Measurements from ENCODE around the gene ABCC3.

The ABCC3 gene

DNA sequence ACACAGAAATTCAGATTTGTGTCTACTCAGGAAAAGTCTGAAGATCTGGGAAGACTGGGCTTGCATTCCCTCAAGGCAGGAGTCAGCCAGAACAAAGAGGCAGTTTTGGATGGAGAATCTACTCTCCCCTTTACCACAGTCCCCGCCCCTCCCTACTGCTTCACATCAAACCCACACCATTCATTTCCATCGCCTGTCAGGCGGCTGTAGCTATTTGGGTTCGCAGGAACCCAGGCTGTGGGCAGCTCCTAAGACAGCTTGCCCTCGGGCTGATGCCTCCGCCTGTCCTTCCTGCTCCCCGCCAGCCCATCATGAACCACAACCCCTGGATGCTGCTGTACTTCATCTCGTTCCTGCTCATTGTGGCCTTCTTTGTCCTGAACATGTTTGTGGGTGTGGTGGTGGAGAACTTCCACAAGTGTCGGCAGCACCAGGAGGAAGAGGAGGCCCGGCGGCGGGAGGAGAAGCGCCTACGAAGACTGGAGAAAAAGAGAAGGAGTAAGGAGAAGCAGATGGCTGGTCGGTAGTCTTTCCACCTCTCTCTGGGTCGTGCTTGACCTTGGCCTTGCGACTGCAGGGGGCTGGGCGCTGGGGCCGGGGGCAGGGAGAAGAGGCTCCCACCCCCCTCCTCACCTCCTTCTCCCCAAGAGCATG lies 27.0 kb upstream of the ABCC3 start:
- H3K4me3 ChIP-seq (ENCODE audit: low read depth, low read length) = no peak overlapping the region
- TF ChIP-seq, protein P1, sequence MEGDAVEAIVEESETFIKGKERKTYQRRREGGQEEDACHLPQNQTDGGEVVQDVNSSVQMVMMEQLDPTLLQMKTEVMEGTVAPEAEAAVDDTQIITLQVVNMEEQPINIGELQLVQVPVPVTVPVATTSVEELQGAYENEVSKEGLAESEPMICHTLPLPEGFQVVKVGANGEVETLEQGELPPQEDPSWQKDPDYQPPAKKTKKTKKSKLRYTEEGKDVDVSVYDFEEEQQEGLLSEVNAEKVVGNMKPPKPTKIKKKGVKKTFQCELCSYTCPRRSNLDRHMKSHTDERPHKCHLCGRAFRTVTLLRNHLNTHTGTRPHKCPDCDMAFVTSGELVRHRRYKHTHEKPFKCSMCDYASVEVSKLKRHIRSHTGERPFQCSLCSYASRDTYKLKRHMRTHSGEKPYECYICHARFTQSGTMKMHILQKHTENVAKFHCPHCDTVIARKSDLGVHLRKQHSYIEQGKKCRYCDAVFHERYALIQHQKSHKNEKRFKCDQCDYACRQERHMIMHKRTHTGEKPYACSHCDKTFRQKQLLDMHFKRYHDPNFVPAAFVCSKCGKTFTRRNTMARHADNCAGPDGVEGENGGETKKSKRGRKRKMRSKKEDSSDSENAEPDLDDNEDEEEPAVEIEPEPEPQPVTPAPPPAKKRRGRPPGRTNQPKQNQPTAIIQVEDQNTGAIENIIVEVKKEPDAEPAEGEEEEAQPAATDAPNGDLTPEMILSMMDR (IDR thresholded peaks at IDR 0.05; ENCODE audit: borderline replicate concordance, insufficient read depth, low read depth, low read length) = no peak

DNA sequence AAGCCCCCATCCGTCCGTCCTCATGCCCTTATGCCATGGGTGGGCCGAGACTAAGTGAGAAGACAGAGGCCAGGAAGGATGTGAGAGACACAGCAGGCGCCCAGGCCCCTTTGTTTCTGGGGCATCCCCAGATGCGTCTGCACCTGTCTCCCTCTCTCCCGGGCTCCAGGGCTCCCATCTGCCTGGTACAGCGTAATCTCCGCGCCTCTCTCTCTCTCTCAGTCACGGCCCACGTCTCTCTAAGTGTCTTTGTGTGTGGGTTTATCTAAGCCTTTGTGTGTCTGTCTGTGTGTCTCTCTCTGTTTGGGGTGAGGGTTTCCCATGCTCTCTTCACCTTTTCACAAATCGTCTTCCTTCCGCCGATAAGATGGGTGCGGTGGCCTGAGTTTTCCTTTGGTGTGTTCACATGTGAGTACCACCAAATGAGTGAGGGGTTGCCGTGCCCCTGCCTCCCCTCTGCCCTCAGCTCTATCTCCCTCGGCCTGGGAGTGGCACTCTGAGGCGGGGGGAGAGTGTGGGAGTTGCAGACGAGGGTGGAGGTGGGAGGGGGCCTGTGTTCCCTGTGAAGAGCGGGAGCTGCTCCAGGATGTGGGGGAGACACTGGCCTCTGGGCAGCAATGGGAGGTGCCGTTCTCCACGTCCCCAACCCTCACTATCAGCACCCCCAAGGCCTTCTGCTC lies 25.8 kb upstream of the ABCC3 start:
- TF ChIP-seq, protein P1 (IDR thresholded peaks at IDR 0.05; ENCODE audit: borderline replicate concordance, insufficient read depth, low read depth, low read length) = no peak
- H3K4me3 ChIP-seq (ENCODE audit: low read depth, low read length) = no peak overlapping the region

DNA sequence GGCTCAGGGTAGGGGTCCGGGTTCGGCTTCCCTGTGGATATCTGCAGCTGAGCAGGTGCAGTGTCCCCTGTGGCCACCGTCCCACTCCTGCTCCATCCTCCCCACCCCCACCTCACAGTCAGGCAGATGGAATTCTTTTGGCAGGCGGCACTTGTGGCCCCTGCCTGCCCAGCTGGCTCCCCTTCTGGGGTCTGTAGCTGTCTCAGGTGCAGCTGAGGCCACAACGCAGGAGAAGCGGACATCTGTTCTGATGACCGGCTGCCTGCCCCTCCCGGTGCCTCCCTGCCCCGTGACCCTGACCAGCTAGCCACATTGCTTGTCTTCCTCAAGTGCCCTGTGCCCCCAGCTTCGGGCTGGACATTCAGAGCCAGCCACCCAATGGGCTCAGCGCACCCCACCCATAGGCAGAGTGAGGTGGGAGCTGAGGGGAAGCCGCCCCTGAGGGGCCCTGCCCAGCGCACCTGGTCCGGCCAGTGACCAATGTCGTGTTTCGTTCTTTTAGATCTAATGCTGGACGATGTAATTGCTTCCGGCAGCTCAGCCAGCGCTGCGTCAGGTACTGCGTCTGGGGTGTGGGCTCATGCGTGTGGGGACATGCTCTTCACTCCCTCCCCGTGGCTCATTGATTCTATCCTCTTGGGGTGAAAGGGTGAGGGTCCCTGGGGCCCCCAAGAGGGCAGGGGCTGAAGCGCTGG lies 25.2 kb upstream of the ABCC3 start:
- H3K4me3 ChIP-seq (ENCODE audit: low read depth, low read length) = no peak overlapping the region
- TF ChIP-seq, protein P1 (IDR thresholded peaks at IDR 0.05; ENCODE audit: borderline replicate concordance, insufficient read depth, low read depth, low read length) = no peak

DNA sequence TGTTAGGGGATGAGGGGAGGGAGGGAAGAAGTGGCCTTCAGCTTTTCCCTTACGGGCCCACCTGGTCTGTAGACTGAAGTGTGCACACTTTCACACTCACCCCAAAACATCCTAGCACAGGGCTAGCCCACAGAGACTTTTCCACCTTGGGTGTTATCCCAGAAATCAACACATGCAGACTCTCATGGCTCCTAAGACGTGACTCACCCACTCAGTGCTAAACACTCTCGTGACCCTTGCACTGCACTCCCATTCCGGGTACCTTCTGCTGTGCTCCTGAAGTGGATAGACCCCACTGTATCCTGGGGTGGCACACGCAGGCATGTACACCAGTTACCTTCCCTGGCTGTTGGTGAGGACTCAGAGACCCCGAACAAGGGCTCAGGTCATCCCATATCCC lies 23.0 kb upstream of the ABCC3 start:
- TF ChIP-seq, protein P1 (IDR thresholded peaks at IDR 0.05; ENCODE audit: borderline replicate concordance, insufficient read depth, low read depth, low read length) = no peak
- H3K4me3 ChIP-seq (ENCODE audit: low read depth, low read length) = no peak overlapping the region

DNA sequence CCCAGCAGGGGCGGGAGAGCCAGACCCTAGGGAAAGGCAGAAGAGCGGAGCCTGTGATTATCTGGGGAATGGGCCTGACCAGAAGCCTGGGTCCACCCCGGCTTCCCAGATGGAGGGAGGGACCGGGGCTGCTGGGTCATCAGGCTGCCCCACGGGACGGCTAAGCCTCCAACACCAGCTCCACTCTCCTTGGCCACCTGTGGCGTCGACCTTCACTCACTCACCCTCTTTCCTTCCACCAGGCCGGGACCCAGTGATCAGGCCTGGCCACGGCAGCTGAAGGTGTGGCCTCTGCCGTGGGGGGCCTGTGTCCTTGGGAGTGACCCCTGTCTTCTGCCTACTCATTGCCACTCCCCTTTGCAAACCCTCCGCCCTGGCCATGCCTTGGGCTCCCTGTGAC lies 22.4 kb upstream of the ABCC3 start:
- no peak overlapping the region for H3K4me3 ChIP-seq (ENCODE audit: low read depth, low read length)
- TF ChIP-seq, protein P1 (IDR thresholded peaks at IDR 0.05; ENCODE audit: borderline replicate concordance, insufficient read depth, low read depth, low read length) = no peak

DNA sequence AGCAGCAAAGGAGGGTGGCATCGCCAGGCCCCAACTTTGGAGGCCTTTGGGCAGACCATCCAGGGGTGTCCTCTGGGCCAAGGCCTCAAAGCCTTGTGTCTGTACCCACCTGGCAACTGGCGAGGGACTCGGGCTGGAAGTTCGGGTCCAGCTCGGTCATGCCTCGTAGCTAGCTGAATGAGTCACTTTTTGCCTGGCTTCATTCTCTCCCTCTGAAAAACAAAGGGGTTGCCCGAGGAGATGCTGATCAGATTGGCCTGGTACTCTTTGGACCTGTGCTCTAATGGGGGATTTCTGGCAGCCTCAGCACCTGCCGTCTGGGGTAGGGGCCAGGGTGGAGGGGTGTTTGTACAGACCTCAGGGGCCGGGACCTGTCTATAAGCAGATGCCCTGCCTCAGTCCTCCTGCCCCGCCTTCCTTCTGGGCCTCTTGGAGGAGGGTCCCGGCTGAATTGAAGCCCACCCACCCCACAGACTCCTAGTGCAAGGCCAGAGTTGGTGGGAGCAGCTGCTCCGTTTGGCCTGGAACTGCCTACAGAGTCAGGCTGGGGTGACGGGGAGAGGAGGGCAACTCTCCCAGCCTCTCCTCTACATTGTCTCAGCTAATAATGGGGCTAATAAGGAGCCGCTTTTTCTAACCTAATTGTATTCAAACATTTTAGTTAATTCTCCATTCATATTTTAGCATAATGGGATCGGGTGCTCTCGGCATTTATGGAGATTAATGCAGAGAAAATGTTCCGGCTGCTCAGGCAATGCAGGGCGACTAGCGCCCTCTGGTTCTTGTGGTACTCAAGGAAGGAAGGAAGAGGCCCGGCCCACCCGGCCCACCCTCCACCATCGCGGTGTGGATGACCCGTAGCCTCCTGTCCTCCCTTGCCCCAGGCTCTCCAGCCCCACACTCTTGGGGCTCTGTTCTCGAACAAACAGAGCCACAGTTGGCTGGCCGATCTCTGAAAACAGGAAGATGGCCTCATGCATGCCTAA lies 21.4 kb upstream of the ABCC3 start:
- H3K4me3 ChIP-seq (ENCODE audit: low read depth, low read length) = no peak overlapping the region
- TF ChIP-seq, protein P1 (IDR thresholded peaks at IDR 0.05; ENCODE audit: borderline replicate concordance, insufficient read depth, low read depth, low read length) = no peak

All from GM12875 (cell line).